ENCODE measurements around the gene CREBRF.

DNA sequence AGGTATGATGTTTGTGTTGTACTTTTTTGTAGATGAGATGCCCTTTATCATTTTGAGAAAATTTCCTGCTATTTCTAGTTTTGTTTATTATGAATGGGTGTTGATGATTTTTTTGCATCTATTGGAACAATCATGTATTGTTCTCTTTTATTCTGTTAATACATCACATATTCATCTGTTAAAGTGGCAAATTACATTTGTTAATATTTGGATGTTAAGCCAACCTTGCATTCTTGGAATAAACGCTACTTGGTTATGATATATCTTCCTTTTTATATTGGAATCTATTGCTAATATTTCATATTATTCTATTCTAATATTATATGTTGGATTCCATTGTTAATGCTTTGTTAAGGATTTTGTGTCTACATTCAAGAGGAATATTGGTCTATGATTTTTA lies 63.6 kb downstream of the CREBRF start:
- TF ChIP-seq, protein P1, sequence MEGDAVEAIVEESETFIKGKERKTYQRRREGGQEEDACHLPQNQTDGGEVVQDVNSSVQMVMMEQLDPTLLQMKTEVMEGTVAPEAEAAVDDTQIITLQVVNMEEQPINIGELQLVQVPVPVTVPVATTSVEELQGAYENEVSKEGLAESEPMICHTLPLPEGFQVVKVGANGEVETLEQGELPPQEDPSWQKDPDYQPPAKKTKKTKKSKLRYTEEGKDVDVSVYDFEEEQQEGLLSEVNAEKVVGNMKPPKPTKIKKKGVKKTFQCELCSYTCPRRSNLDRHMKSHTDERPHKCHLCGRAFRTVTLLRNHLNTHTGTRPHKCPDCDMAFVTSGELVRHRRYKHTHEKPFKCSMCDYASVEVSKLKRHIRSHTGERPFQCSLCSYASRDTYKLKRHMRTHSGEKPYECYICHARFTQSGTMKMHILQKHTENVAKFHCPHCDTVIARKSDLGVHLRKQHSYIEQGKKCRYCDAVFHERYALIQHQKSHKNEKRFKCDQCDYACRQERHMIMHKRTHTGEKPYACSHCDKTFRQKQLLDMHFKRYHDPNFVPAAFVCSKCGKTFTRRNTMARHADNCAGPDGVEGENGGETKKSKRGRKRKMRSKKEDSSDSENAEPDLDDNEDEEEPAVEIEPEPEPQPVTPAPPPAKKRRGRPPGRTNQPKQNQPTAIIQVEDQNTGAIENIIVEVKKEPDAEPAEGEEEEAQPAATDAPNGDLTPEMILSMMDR (IDR thresholded peaks at IDR 0.05; ENCODE audit: insufficient read depth, low read length) = no peak
- TF ChIP-seq POLR2AphosphoS5 (IDR thresholded peaks at IDR 0.05; ENCODE audit: low read depth) = no peak
- TF ChIP-seq, protein P2, sequence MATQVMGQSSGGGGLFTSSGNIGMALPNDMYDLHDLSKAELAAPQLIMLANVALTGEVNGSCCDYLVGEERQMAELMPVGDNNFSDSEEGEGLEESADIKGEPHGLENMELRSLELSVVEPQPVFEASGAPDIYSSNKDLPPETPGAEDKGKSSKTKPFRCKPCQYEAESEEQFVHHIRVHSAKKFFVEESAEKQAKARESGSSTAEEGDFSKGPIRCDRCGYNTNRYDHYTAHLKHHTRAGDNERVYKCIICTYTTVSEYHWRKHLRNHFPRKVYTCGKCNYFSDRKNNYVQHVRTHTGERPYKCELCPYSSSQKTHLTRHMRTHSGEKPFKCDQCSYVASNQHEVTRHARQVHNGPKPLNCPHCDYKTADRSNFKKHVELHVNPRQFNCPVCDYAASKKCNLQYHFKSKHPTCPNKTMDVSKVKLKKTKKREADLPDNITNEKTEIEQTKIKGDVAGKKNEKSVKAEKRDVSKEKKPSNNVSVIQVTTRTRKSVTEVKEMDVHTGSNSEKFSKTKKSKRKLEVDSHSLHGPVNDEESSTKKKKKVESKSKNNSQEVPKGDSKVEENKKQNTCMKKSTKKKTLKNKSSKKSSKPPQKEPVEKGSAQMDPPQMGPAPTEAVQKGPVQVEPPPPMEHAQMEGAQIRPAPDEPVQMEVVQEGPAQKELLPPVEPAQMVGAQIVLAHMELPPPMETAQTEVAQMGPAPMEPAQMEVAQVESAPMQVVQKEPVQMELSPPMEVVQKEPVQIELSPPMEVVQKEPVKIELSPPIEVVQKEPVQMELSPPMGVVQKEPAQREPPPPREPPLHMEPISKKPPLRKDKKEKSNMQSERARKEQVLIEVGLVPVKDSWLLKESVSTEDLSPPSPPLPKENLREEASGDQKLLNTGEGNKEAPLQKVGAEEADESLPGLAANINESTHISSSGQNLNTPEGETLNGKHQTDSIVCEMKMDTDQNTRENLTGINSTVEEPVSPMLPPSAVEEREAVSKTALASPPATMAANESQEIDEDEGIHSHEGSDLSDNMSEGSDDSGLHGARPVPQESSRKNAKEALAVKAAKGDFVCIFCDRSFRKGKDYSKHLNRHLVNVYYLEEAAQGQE (IDR thresholded peaks at IDR 0.05; ENCODE audit: insufficient replicate concordance, low read depth) = no peak
- TF ChIP-seq SPI1 (IDR thresholded peaks at IDR 0.05; ENCODE audit: borderline replicate concordance, low read depth) = no peak
- no peak for TF ChIP-seq GABPA (IDR thresholded peaks at IDR 0.05; ENCODE audit: low read depth)

All from HL-60 (cell line).